HepG2 (cell line): ENCODE measurements around the gene ZKSCAN1. TPM values are rescaled to one million over a fixed set of nuclear protein-coding genes. Genes with fewer than 3 reads are reported as not detected.

Experiments
- ATAC-seq: fragments of 200-7000 bp; cut with Tn5 transposase; 3 replicates; pipeline ENCODE4 v1.9.1; 2020; ENCODE audit warnings: mild to moderate bottlenecking, moderate library complexity
- BruUV-seq: library from RNA; stranded (reverse); fragments of 400-500 nt; replicated peaks from 2 replicates; lab custom pipeline; 2021; lab: Mats Ljungman, UMichigan
- CTCF ChIA-PET: fragments of 300-600 bp; formaldehyde crosslinking; extraction: SDS; loops from one replicate; lab custom pipeline; 2021; ENCODE audit warnings: low total read pairs, inconsistent platforms, low intra/inter-chr PET ratio; lab: Yijun Ruan, JAX
- POLR2A ChIA-PET: fragments of 350-600 bp; sonication (Branson Sonifier 250); formaldehyde crosslinking; loops from one replicate; lab custom pipeline; 2020; ENCODE audit warnings: antibody characterized with exemption, inconsistent platforms; lab: Yijun Ruan, JAX
- DNase-seq: peaks from one replicate; pipeline ENCODE4 v3.0.0-alpha.2; 2015; ENCODE audit warnings: low spot score
- FAIRE-seq: peaks from 3 replicates; lab custom pipeline; 2011; peaks lifted over from hg19 to GRCh38; lab: Jason Lieb, UNC
- H2AFZ ChIP-seq: one replicate; pipeline ENCODE4 v1.6.1; 2011; ENCODE audit warnings: low read length, inconsistent platforms
- H3K27ac ChIP-seq: fragments of 300-600 bp; 3 replicates; pipeline ENCODE4 v1.8.0; 2011; ENCODE audit warnings: mixed run types, mild to moderate bottlenecking, mixed read lengths, low read length, inconsistent platforms; ENCODE audit not compliant: insufficient read depth; ENCODE audit errors: extremely low read length
- H3K27me3 ChIP-seq, 2 experiments: fragments of 200-600 bp in 1 of 2; 2 replicates in 1 of 2; 3 replicates in 1 of 2; pipeline versions ENCODE4 v1.6.0 to v1.8.0; 2011; ENCODE audit warnings: low read length in 2 of 2, mild to moderate bottlenecking in 2 of 2, moderate library complexity in 2 of 2, inconsistent platforms in 1 of 2; ENCODE audit not compliant: insufficient read depth in 2 of 2, control insufficient read depth in 1 of 2
- H3K36me3 ChIP-seq, 2 experiments: fragments of 200-600 bp in 1 of 2; replicated peaks in 1 of 2; 2 replicates in 1 of 2; 3 replicates in 1 of 2; pipeline versions ENCODE4 v1.5.1 to v1.8.0; 2011; ENCODE audit warnings: low read length in 2 of 2, inconsistent platforms in 1 of 2; ENCODE audit not compliant: insufficient read depth in 2 of 2, control insufficient read depth in 1 of 2
- H3K4me1 ChIP-seq: 2 replicates; pipeline ENCODE4 v1.5.1; 2012; ENCODE audit warnings: low read length, inconsistent platforms; ENCODE audit not compliant: insufficient read depth
- H3K4me2 ChIP-seq: 2 replicates; pipeline ENCODE4 v1.6.0; 2011; ENCODE audit warnings: low read depth, low read length, inconsistent platforms
- H3K4me3 ChIP-seq, 3 experiments: fragments of 200-600 bp in 1 of 3; sonication (generic), shearing (Covaris generic) in 1 of 3; replicated peaks in 1 of 3; 2 replicates each; pipeline ENCODE4 v1.5.1; 2011 to 2016; ENCODE audit warnings: low read length in 3 of 3, inconsistent platforms in 2 of 3, low read depth in 2 of 3, mild to moderate bottlenecking in 2 of 3, control low read depth in 1 of 3, mixed read lengths in 1 of 3; ENCODE audit not compliant: insufficient read depth in 1 of 3
- H3K79me2 ChIP-seq: one replicate; pipeline ENCODE4 v1.6.1; 2011; ENCODE audit warnings: low read length, inconsistent platforms; ENCODE audit not compliant: insufficient read depth
- H3K9ac ChIP-seq: 2 replicates; pipeline ENCODE4 v1.6.0; 2011; ENCODE audit warnings: mild to moderate bottlenecking, low read depth, low read length, inconsistent platforms; ENCODE audit not compliant: insufficient read depth
- H3K9me3 ChIP-seq: 2 replicates; pipeline ENCODE4 v1.5.1; 2012; ENCODE audit warnings: mild to moderate bottlenecking, low read length
- H4K20me1 ChIP-seq: 2 replicates; pipeline ENCODE4 v1.6.0; 2011; ENCODE audit warnings: inconsistent platforms, mild to moderate bottlenecking, low read length, moderate library complexity; ENCODE audit not compliant: insufficient read depth
- BCL6 ChIP-seq: IDR thresholded peaks from 2 replicates; pipeline ENCODE4 v1.6.1; 2016; ENCODE audit warnings: missing genetic modification reagents, missing compliant biosample characterization
- ESRRA ChIP-seq: sonication (generic); formaldehyde crosslinking; IDR thresholded peaks from 2 replicates; pipeline ENCODE4 v1.5.1; 2020; ENCODE audit warnings: mild to moderate bottlenecking, low read depth, missing genetic modification reagents
- FOXC1 ChIP-seq: sonication (generic); formaldehyde crosslinking; IDR thresholded peaks from 2 replicates; pipeline ENCODE4 v1.8.0; 2022; ENCODE audit warnings: mild to moderate bottlenecking, missing genetic modification reagents, borderline replicate concordance
- HNF1B ChIP-seq: sonication (generic); formaldehyde crosslinking; IDR thresholded peaks from 2 replicates; pipeline ENCODE4 v1.5.1; 2020; ENCODE audit warnings: mild to moderate bottlenecking, moderate library complexity, missing genetic modification reagents
- HNRNPLL ChIP-seq: fragments of 200-400 bp; formaldehyde crosslinking; IDR thresholded peaks from 2 replicates; pipeline ENCODE4 v1.6.1; 2017; ENCODE audit warnings: mild to moderate bottlenecking, low read depth, low read length; ENCODE audit not compliant: poor library complexity, severe bottlenecking
- KDM6A ChIP-seq: IDR thresholded peaks from 2 replicates; pipeline ENCODE4 v1.6.1; 2016; ENCODE audit warnings: low read depth
- MBD4 ChIP-seq: IDR thresholded peaks from 2 replicates; pipeline ENCODE4 v1.6.1; 2012; ENCODE audit warnings: low read length, inconsistent platforms, borderline replicate concordance
- MTF1 ChIP-seq: sonication (generic); formaldehyde crosslinking; IDR thresholded peaks from 2 replicates; pipeline ENCODE4 v1.5.0; 2020; ENCODE audit warnings: missing genetic modification reagents
- NPAS2 ChIP-seq: sonication (generic); formaldehyde crosslinking; IDR thresholded peaks from 2 replicates; pipeline ENCODE4 v1.8.0; 2022; ENCODE audit warnings: mild to moderate bottlenecking, missing genetic modification reagents, borderline replicate concordance
- NR2F1 ChIP-seq, 2 experiments: fragments of 450-650 bp in 1 of 2; formaldehyde crosslinking in 1 of 2; IDR thresholded peaks; 2 replicates each; pipeline versions ENCODE4 v1.5.0 to v1.6.1; 2016 to 2020; ENCODE audit warnings: mild to moderate bottlenecking in 1 of 2, missing compliant biosample characterization in 1 of 2, missing genetic modification reagents in 1 of 2, moderate library complexity in 1 of 2
- POLR2A ChIP-seq, 2 experiments: IDR thresholded peaks; 2 replicates each; pipeline ENCODE4 v1.6.1; 2011; ENCODE audit warnings: low read depth in 2 of 2, low read length in 2 of 2, mild to moderate bottlenecking in 1 of 2, moderate library complexity in 1 of 2; ENCODE audit not compliant: insufficient read depth in 1 of 2
- PRPF4 ChIP-seq: fragments of 200-400 bp; formaldehyde crosslinking; IDR thresholded peaks from 2 replicates; pipeline ENCODE4 v1.6.1; 2016; ENCODE audit warnings: low read length, low read depth; ENCODE audit not compliant: poor library complexity, severe bottlenecking
- SMAD1 ChIP-seq: sonication (generic); formaldehyde crosslinking; IDR thresholded peaks from 2 replicates; pipeline ENCODE4 v1.4.0; 2020; ENCODE audit warnings: missing genetic modification reagents, low read depth, mild to moderate bottlenecking, borderline replicate concordance
- SMAD3 ChIP-seq: sonication (generic); formaldehyde crosslinking; IDR thresholded peaks from 2 replicates; pipeline ENCODE4 v1.4.0; 2020; ENCODE audit warnings: missing genetic modification reagents
- THAP11 ChIP-seq: IDR thresholded peaks from 2 replicates; pipeline ENCODE4 v1.6.1; 2016; ENCODE audit warnings: missing biosample characterization, missing genetic modification reagents
- ZBTB33 ChIP-seq: sonication (generic); formaldehyde crosslinking; IDR thresholded peaks from 2 replicates; pipeline ENCODE4 v1.4.0; 2020; ENCODE audit warnings: missing genetic modification reagents
- ZFP37 ChIP-seq: sonication (generic); formaldehyde crosslinking; IDR thresholded peaks from 2 replicates; pipeline ENCODE4 v1.4.0; 2020; ENCODE audit warnings: missing genetic modification reagents, borderline replicate concordance
- ZMYM3 ChIP-seq: sonication (generic); formaldehyde crosslinking; IDR thresholded peaks from 2 replicates; pipeline ENCODE4 v1.5.1; 2020; ENCODE audit warnings: mild to moderate bottlenecking, missing genetic modification reagents
- ZNF782 ChIP-seq: sonication (generic); formaldehyde crosslinking; IDR thresholded peaks from 2 replicates; pipeline ENCODE4 v1.4.0; 2020; ENCODE audit warnings: missing genetic modification reagents, mild to moderate bottlenecking, borderline replicate concordance
- ZNF788 ChIP-seq: sonication (generic); formaldehyde crosslinking; IDR thresholded peaks from 2 replicates; pipeline ENCODE4 v1.5.0; 2020; ENCODE audit warnings: mild to moderate bottlenecking, missing genetic modification reagents, borderline replicate concordance
- ZNF816 ChIP-seq: sonication (generic); formaldehyde crosslinking; IDR thresholded peaks from 2 replicates; pipeline ENCODE4 v1.8.0; 2022; ENCODE audit warnings: missing genetic modification reagents, mild to moderate bottlenecking, borderline replicate concordance
- WGBS: methylation state at CpG from one replicate; pipeline ENCODE4 v1.1.6; 2017; ENCODE audit warnings: low lambda C conversion rate; 5-methylcytosine and 5-hydroxymethylcytosine counted together
- in situ Hi-C: cut with HindIII; loops from 2 replicates; pipeline ENCODE4 v1.10.0; 2017; ENCODE audit warnings: low pct_unique_long_range_greater_than_20kb; ENCODE audit not compliant: extremely low pct_ligation_motif_present
- intact Hi-C: fragments of 100-400 bp; cut with micrococcal nuclease; formaldehyde crosslinking; loops from one replicate; pipeline ENCODE4 v1.10.0; 2022; ENCODE audit not compliant: unreplicated experiment
- polyA plus RNA-seq, 8 experiments: library from polyadenylated mRNA; depleted of rRNA in 3 of 8; stranded (reverse) in 7 of 8; unstranded in 1 of 8; fragments of >200 nt; fragmentation: Illumina TruSeq in 4 of 8; extraction: Trizol in 4 of 8; gene quantifications; 2 replicates each; pipeline versions ENCODE4 v1.2.1 to v1.2.3, GENCODE V29; 2011 to 2016; ENCODE audit warnings: low read depth in 4 of 8, missing spikeins in 1 of 8, mixed read lengths in 1 of 8; ENCODE audit not compliant: insufficient read depth in 1 of 8
- total RNA-seq, 5 experiments: library from RNA; depleted of rRNA; stranded (reverse); fragments of >200 nt; fragmentation: Illumina TruSeq; extraction: Trizol; gene quantifications; 2 replicates each; pipeline ENCODE4 v1.2.3, GENCODE V29; 2016; ENCODE audit warnings: low read depth in 1 of 5

The ZKSCAN1 gene
- total and polyA plus RNA-seq, 2 of the 13 experiments (the other 11 are each of a cell fraction or from before 2014, with no cell fraction given): 46.4 to 60.6 TPM

GRCh38 chr7:100023526-100023925, 8.1 kb downstream of the ZKSCAN1 start (continued):
- 0 out of 2 replicates have a peak, but pooled peaks have one; percentile 21 for TF ChIP-seq MBD4
- TF ChIP-seq ZBTB33 (CRISPR knock-in tag): peak; percentile 59
- peak; percentile 14 for TF ChIP-seq PRPF4
- no peak for TF ChIP-seq FOXC1 (CRISPR knock-in tag)
- TF ChIP-seq ZNF782 (CRISPR knock-in tag): no peak
- no peak for TF ChIP-seq ZNF816
- no peak for TF ChIP-seq ZNF788 (CRISPR knock-in tag)
- TF ChIP-seq, all 625 proteins: peak for 3

GRCh38 chr7:100024020-100024619, 8.7 kb downstream of the ZKSCAN1 start:
- Histone ChIP-seq H3K79me2 (peaks cover 44% of the 10 kb centered on the region), H3K4me2 (no peak overlapping the region; the same call in 1 of the 2 replicates), H3K27ac (peak overlapping the region; percentile 49), H2AFZ (no peak overlapping the region), H3K36me3 (peaks cover 20 to 61% of the 10 kb centered on the region in 2 experiments), H3K27me3 (no peaks in the 10 kb centered on the region), H3K9ac (no peak overlapping the region), H4K20me1 (peaks cover 16% of the 10 kb centered on the region; the same call in 1 of the 2 replicates), H3K4me1 (peaks cover 72% of the 10 kb centered on the region), H3K4me3 (no peak overlapping the region), H3K9me3 (no peaks in the 10 kb centered on the region)
- peak; percentile 69 for DNase-seq
- FAIRE-seq: peak; percentile 23
- ChIA-PET CTCF (no interaction called here), POLR2A (interaction anchor here (0.6 to 1.6 kb wide), 14 partner anchors 9 to 30 kb away, joined by 3 to 24 read pairs (median 5); partner anchors contain the start of genes ZKSCAN1 and ZSCAN21)
- no TSS peak for BruUV-seq
- intact Hi-C loops (no loop called here), in situ Hi-C loops (no loop called here)
- WGBS: 45% methylated on average over 12 of the region's 12 CpGs
- peak; percentile 58 for ATAC-seq
- peak; percentile 64; the same call in 1 of the 2 replicates for TF ChIP-seq HNF1B (CRISPR knock-in tag)
- 0 out of 4 replicates have a peak, but pooled peaks have one; percentile 19 to 23 for TF ChIP-seq POLR2A (IDR thresholded peaks at IDR 0.05; ENCODE audit: insufficient read depth in 1 of 2, low read depth in 2 of 2, low read length in 2 of 2)
- no peak for TF ChIP-seq ZFP37
- peak; percentile 46; the same call in 1 of the 2 replicates for TF ChIP-seq THAP11 (CRISPR knock-in tag)
- TF ChIP-seq MTF1 (CRISPR knock-in tag): no peak
- no peak for TF ChIP-seq HNRNPLL
- peak; percentile 90 for TF ChIP-seq BCL6 (CRISPR knock-in tag)
- TF ChIP-seq KDM6A (CRISPR knock-in tag): peak; percentile 48
- TF ChIP-seq SMAD1 (CRISPR knock-in tag): peak; percentile 51; the same call in 1 of the 2 replicates
- no peak for TF ChIP-seq NPAS2 (CRISPR knock-in tag)
- 0 out of 2 replicates have a peak, but pooled peaks have one; percentile 44 for TF ChIP-seq SMAD3 (CRISPR knock-in tag)
- peak; percentile 78; the same call in 1 of the 2 replicates for TF ChIP-seq ESRRA (CRISPR knock-in tag)
- peak; percentile 90 to 94 for TF ChIP-seq NR2F1 (CRISPR knock-in tag; IDR thresholded peaks at IDR 0.05)
- peak; percentile 80 for TF ChIP-seq ZMYM3 (CRISPR knock-in tag)
